ENCODE data around the gene VN1R5.

VN1R5 gene

GRCh38 chr1:247303216-247303615 lies 47.3 kb downstream of the VN1R5 start:
- Histone ChIP-seq H3K9me3 (ENCODE audit: control insufficient read depth, insufficient read depth, low read length) (no peaks in the 10 kb centered on the region), H3K36me3 (ENCODE audit: control insufficient read depth, low read length) (peaks cover 29% of the 10 kb centered on the region), H4K20me1 (ENCODE audit: control insufficient read depth, insufficient read depth, low read depth, low read length) (no peaks in the 10 kb centered on the region), H3K4me2 (ENCODE audit: low read length) (no peak overlapping the region), H3K9me2 (replicated peaks; ENCODE audit: control insufficient read depth, low read length) (no peaks in the 10 kb centered on the region), H3K79me2 (ENCODE audit: control insufficient read depth, low read length) (no peaks in the 10 kb centered on the region), H3K4me1 (ENCODE audit: control insufficient read depth, low read length) (no peaks in the 10 kb centered on the region), H3F3A (ENCODE audit: control insufficient read depth, insufficient read depth) (no peaks in the 10 kb centered on the region), H3K27ac (ENCODE audit: low read depth, low read length) (no peak overlapping the region), H3K27me3 (ENCODE audit: control insufficient read depth, low read length) (no peaks in the 10 kb centered on the region), H3K4me3 (ENCODE audit: low read length) (no peak overlapping the region)
- TF ChIP-seq CTCF (IDR thresholded peaks at IDR 0.05; ENCODE audit: low read depth, low read length, poor library complexity, severe bottlenecking) (no peak), EZH2phosphoT487 (IDR thresholded peaks at IDR 0.05; ENCODE audit: borderline replicate concordance, low read length) (no peak)

GRCh38 chr1:247304031-247304430 lies 48.2 kb downstream of the VN1R5 start:
- Histone ChIP-seq H3K4me3 (ENCODE audit: low read length) (no peak overlapping the region), H3K36me3 (ENCODE audit: control insufficient read depth, low read length) (peaks cover 37% of the 10 kb centered on the region), H3K9me2 (replicated peaks; ENCODE audit: control insufficient read depth, low read length) (no peaks in the 10 kb centered on the region), H3F3A (ENCODE audit: control insufficient read depth, insufficient read depth) (no peaks in the 10 kb centered on the region), H3K9me3 (ENCODE audit: control insufficient read depth, insufficient read depth, low read length) (no peaks in the 10 kb centered on the region), H3K4me1 (ENCODE audit: control insufficient read depth, low read length) (no peaks in the 10 kb centered on the region), H3K27me3 (ENCODE audit: control insufficient read depth, low read length) (no peaks in the 10 kb centered on the region), H3K27ac (ENCODE audit: low read depth, low read length) (no peak overlapping the region), H4K20me1 (ENCODE audit: control insufficient read depth, insufficient read depth, low read depth, low read length) (no peaks in the 10 kb centered on the region), H3K4me2 (ENCODE audit: low read length) (no peak overlapping the region), H3K79me2 (ENCODE audit: control insufficient read depth, low read length) (no peaks in the 10 kb centered on the region)
- TF ChIP-seq EZH2phosphoT487 (IDR thresholded peaks at IDR 0.05; ENCODE audit: borderline replicate concordance, low read length) = no peak
- no peak for TF ChIP-seq CTCF (IDR thresholded peaks at IDR 0.05; ENCODE audit: low read depth, low read length, poor library complexity, severe bottlenecking)
